Epithelial cell of proximal tubule (primary cell): ENCODE measurements around the gene DLGAP5. TPM values are rescaled to one million over a fixed set of nuclear protein-coding genes. Genes with fewer than 3 reads are reported as not detected.
A peak's percentile ranks its signal among the peaks of the same experiment; 100 is the strongest.

ENCODE experiments used
- DNase-seq: peaks from one replicate; pipeline ENCODE4 v3.0.0-alpha.2; 2011; ENCODE audit warnings: low read depth
- H3K4me3 ChIP-seq: 2 replicates; pipeline ENCODE4 v1.5.1; 2011; ENCODE audit warnings: low read depth, mild to moderate bottlenecking, low read length
- total RNA-seq: library from RNA; depleted of rRNA; stranded (reverse); fragments of >200 nt; gene quantifications from 2 replicates; pipeline ENCODE4 v1.2.3, GENCODE V29; 2015
- TF ChIP-seq, protein P1 (sequence below): conservative IDR thresholded peaks from 2 replicates; pipeline ENCODE4 v1.5.1; 2012; ENCODE audit warnings: low read depth, mild to moderate bottlenecking, low read length

The DLGAP5 gene
- total RNA-seq, 1 donor from 2014 or later: 58.4 TPM

DNA sequence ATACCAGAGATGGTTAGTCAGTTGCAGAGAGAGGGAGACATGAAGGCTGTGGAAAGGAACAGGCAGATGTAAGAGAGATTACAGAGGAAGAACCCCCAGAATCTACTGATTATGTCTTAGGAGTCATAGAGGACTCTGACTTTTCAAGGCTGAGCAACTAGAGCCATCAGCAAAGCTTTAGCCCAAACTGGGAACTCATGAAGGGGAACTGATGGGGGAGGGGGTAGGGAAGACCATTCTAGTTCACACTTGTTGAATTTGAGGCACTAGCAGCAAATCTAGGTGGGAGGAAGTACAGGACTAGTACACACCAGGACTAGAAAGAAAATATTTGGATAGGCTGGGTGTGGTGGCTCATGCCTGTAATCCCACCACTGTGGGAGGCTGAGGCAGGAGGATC, 52.2 kb downstream of the DLGAP5 start:
- no peak overlapping the region for H3K4me3 ChIP-seq
- no peak for DNase-seq
- TF ChIP-seq, protein P1, sequence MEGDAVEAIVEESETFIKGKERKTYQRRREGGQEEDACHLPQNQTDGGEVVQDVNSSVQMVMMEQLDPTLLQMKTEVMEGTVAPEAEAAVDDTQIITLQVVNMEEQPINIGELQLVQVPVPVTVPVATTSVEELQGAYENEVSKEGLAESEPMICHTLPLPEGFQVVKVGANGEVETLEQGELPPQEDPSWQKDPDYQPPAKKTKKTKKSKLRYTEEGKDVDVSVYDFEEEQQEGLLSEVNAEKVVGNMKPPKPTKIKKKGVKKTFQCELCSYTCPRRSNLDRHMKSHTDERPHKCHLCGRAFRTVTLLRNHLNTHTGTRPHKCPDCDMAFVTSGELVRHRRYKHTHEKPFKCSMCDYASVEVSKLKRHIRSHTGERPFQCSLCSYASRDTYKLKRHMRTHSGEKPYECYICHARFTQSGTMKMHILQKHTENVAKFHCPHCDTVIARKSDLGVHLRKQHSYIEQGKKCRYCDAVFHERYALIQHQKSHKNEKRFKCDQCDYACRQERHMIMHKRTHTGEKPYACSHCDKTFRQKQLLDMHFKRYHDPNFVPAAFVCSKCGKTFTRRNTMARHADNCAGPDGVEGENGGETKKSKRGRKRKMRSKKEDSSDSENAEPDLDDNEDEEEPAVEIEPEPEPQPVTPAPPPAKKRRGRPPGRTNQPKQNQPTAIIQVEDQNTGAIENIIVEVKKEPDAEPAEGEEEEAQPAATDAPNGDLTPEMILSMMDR: no peak

DNA sequence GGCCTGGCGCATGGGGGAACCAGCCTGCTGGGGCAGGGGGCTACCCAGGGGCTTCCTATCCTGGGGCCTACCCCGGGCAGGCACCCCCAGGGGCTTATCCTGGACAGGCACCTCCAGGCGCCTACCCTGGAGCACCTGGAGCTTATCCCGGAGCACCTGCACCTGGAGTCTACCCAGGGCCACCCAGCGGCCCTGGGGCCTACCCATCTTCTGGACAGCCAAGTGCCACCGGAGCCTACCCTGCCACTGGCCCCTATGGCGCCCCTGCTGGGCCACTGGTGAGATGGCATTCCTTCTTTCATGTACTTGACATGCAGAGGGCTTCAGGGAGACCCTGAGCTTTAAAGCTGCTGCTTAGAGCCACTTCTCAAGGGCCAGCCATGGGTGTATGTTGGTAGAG, 53.3 kb downstream of the DLGAP5 start:
- TF ChIP-seq, protein P1: peak; percentile 36
- no peak for DNase-seq
- no peak overlapping the region for H3K4me3 ChIP-seq

DNA sequence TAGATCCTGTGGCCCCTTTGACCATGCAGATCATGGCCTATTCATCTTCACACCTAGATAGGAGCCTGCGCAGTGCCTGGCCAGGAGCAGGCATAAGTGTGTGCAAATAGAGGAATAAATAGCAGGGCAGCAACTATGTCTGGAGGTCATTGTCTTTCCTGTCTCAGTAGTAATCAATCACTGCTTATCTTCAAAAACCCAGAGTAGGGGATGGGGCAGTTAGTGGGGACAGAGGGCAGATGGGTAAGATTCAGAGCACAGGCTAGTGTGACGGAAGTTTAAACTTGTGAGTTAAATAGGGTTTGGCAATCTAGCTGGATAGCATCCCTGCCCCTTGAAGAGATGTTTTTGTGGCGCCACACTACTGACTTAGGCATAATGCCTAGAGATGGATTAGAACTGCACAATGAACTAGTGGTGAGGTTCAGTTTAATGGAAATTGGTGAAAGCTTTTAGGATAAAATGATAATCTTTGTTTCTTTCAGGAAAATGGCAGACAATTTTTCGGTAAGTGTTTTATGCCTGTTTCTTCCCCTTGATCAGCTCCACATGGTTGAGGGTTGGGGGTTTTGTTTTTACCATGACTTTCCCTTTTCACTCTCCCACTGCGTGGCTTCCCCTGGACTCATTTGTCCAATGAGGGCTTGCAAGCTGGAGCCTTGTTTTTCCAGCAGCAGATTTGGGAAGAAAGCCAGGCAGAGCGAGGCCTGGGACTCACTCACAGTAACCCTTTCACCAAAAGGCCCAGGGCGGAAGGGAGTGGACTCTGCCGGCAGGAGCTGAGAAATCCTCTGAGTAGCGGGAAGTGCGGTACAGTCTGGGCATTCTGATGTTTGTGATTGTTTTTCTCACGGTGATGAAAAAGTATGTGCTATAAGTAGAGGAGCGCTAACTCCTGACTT, 54.2 kb downstream of the DLGAP5 start:
- H3K4me3 ChIP-seq: no peak overlapping the region
- DNase-seq: no peak
- TF ChIP-seq, protein P1: no peak

DNA sequence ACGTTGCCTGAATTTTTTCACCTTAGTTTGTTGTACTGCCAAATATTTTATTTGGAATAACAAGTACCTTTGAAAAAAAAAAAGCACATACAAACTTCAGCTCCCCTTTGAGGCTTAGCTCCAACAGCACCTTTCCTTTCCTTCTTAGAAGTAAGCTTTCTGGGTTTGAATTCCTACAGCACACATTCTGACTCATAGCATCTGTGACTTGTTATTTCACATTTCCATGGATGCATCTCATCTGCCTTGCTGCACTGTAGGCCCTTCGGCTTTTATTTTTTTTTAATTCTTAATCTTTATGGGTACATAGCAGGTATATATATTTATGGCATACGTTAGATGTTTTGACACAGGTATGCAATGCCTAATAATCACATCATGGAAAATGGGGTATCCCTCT, 55.1 kb downstream of the DLGAP5 start:
- TF ChIP-seq, protein P1: no peak
- H3K4me3 ChIP-seq: no peak overlapping the region
- no peak for DNase-seq

DNA sequence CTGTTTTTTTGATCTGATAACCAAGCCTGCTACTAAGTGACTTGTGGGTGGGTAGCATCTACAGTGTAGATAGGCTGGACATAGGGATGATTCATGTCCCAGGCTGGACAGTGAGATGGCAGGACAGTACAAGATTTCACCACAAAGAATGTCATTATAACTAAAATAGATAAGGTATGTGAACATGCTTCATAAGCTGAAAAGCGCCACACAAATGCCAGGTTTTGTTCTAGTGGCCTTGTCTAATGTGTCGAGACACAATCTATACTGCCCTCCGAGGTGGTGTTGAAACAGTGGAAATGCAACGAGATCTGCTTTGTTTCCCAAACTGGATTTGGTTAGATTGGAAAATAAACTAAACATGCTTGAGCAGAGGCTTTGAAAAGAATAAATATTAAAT, 58.0 kb downstream of the DLGAP5 start:
- H3K4me3 ChIP-seq: no peak overlapping the region
- TF ChIP-seq, protein P1: peak; percentile 42
- DNase-seq: no peak

DNA sequence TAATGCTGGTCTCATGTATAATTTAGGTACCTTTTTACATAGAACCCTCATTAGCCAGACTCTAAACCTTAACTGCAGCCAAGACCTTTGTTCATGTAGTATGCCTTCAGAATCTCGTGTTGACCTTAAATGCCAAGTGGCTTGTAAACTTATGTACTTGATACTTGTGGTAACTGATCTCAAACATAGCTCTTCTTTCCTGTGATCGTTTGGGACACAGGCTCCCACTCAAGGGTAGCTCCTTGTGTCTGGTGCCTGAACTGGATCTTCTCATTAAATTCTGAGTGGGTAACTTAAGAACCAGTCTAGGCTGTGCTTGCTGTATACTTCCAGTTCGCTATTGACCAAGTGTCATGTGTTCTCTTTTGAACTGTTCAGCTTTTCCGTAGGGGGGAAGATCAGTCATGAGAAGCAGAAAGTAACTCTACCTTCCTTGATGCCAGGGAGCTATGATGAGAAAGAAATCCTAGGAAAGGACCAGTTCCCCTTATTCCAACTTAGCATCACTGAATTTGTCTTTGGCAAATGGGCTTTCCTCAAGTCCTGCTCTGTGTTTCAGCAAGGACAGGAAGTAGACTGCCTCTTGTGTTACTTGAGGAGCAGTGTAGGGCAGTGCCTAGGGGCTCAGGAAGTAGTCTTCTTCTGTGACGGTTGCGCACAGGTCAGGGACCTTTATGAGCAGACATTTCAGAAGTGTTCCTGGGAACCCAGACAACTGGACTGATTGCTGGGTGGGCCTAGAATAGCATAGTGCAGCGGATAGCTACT, 59.8 kb downstream of the DLGAP5 start:
- peak overlapping the region; percentile 84 for H3K4me3 ChIP-seq
- no peak for DNase-seq
- TF ChIP-seq, protein P1: peak; percentile 19
